HG03175 (cell line): ENCODE results near the gene IL1B.
A peak's percentile ranks its signal among the peaks of the same experiment; 100 is the strongest.

Experiments
- ATAC-seq: cut with Tn5 transposase; IDR thresholded peaks from one replicate; pipeline ENCODE4 v1.9.1; 2021; ENCODE audit warnings: mild to moderate bottlenecking, moderate library complexity; ENCODE audit not compliant: unreplicated experiment

The IL1B gene

GRCh38 chr2:112787294-112787693 lies 49.3 kb downstream of the IL1B start:
- no peak for ATAC-seq

- no peak for ATAC-seq
Measured at GRCh38 chr2:112784199-112785189, 52.1 kb downstream of the IL1B start, which contains the start of gene IL1A. Gene IL1A, minus strand, starts transcription at chr2:112784493. Its CDS starts 723 bp downstream, at chr2:112783770.

- ATAC-seq, result no peak
Measured at GRCh38 chr2:112783187-112783714, 53.3 kb downstream of the IL1B start.

DNA sequence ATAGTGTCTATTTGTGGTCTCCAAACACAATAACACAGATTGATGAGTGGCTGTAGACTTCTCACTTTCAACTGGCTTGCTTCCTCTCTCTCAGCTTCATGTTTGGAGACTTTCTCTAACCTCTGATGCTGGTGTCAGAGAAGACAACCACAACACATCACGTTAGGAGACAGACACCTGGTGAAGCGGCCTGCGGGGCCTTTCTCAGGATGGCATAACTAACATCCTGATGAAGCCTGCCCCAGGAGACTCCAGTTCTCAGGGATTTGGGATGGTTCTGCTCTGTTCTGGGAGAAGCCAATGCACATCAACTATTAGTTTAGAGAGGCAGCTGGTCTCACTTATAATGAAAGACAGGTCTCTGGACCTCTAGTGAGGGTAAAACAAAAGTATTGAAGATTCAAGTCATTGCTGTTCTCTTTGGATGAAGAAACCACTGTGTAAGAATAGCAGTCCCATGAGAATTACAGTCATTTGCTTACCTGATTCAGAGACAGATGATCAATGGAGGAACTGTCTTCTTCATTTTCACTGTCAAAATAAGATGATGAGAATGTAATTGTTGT lies 54.3 kb downstream of the IL1B start:
- peak; percentile 88 for ATAC-seq
